SK-N-DZ (cell line): ENCODE data around the gene SH3BGRL2. TPM values are rescaled to one million over a fixed set of nuclear protein-coding genes. Genes with fewer than 3 reads are reported as not detected.

Experiments
- DNase-seq: peaks from one replicate; pipeline ENCODE4 v3.0.0-alpha.2; 2015; ENCODE audit warnings: low spot score
- polyA plus RNA-seq, 2 experiments: library from polyadenylated mRNA; depleted of rRNA; stranded (reverse); fragments of >200 nt; gene quantifications; 2 replicates each; pipeline ENCODE4 v1.2.3, GENCODE V29; 2014

SH3BGRL2 gene
- 16.0 and 18.1 TPM in 2 replicates for polyA plus RNA-seq (2014; cell fraction: cytosol; rRNA removed)
- polyA plus RNA-seq (2014; cell fraction: nucleus; rRNA removed) = 9.7 and 12.4 TPM in 2 replicates

- peak; percentile 88 for DNase-seq
Observed at GRCh38 chr6:79630883-79631692, at the start of gene SH3BGRL2. Gene SH3BGRL2 (plus strand): TSS chr6:79631329. CDS start chr6:79631462, 133 bp downstream.

GRCh38 chr6:79584332-79584731, 46.8 kb upstream of the SH3BGRL2 start:
- no peak for DNase-seq

- DNase-seq = peak; percentile 40
Observed at GRCh38 chr6:79586548-79586947, 44.6 kb upstream of the SH3BGRL2 start.

GRCh38 chr6:79589701-79590100, 41.4 kb upstream of the SH3BGRL2 start:
- DNase-seq = no peak

- no peak for DNase-seq
Observed at GRCh38 chr6:79597155-79597554, 34.0 kb upstream of the SH3BGRL2 start.

- no peak for DNase-seq
Observed at GRCh38 chr6:79598012-79598411, 33.1 kb upstream of the SH3BGRL2 start.

- no peak for DNase-seq
Observed at GRCh38 chr6:79599725-79600259, 31.3 kb upstream of the SH3BGRL2 start.

GRCh38 chr6:79600313-79600712, 30.8 kb upstream of the SH3BGRL2 start:
- DNase-seq = no peak

GRCh38 chr6:79600812-79601609, 30.1 kb upstream of the SH3BGRL2 start:
- DNase-seq = no peak

- DNase-seq = no peak
Observed at GRCh38 chr6:79602859-79603258, 28.3 kb upstream of the SH3BGRL2 start.

- no peak for DNase-seq
Observed at GRCh38 chr6:79604583-79605037, 26.5 kb upstream of the SH3BGRL2 start.

- DNase-seq = no peak
Observed at GRCh38 chr6:79605061-79605460, 26.1 kb upstream of the SH3BGRL2 start.

GRCh38 chr6:79605968-79606764, 25.0 kb upstream of the SH3BGRL2 start:
- DNase-seq = no peak

GRCh38 chr6:79607000-79607399, 24.1 kb upstream of the SH3BGRL2 start:
- DNase-seq = no peak

- DNase-seq = no peak
Observed at GRCh38 chr6:79608334-79609224, 22.6 kb upstream of the SH3BGRL2 start.

- DNase-seq = no peak
Observed at GRCh38 chr6:79609225-79609595, 21.9 kb upstream of the SH3BGRL2 start.

GRCh38 chr6:79610306-79611009, 20.7 kb upstream of the SH3BGRL2 start:
- no peak for DNase-seq

- no peak for DNase-seq
Observed at GRCh38 chr6:79612457-79612856, 18.7 kb upstream of the SH3BGRL2 start.

GRCh38 chr6:79612918-79613317, 18.2 kb upstream of the SH3BGRL2 start:
- DNase-seq = no peak

GRCh38 chr6:79613912-79614311, 17.2 kb upstream of the SH3BGRL2 start:
- no peak for DNase-seq
